Ishikawa (cell line): ENCODE measurements around the gene RRAD.

Source experiments
- EGR1 ChIP-seq: IDR thresholded peaks from 2 replicates; pipeline ENCODE4 v1.6.1; 2012
- EP300 ChIP-seq: IDR thresholded peaks from 2 replicates; pipeline ENCODE4 v1.6.1; 2012; ENCODE audit warnings: borderline replicate concordance
- FOXM1 ChIP-seq: IDR thresholded peaks from 2 replicates; pipeline ENCODE4 v1.6.1; 2012; ENCODE audit warnings: low read depth, borderline replicate concordance
- RAD21 ChIP-seq: IDR thresholded peaks from 2 replicates; pipeline ENCODE4 v1.6.1; 2012; ENCODE audit warnings: low read depth
- TAF1 ChIP-seq: IDR thresholded peaks from 2 replicates; pipeline ENCODE4 v1.6.1; 2012; ENCODE audit warnings: low read depth, mild to moderate bottlenecking
- TCF12 ChIP-seq: IDR thresholded peaks from 2 replicates; pipeline ENCODE4 v1.6.1; 2012; ENCODE audit warnings: low read depth
- ZBTB7A ChIP-seq: IDR thresholded peaks from 2 replicates; pipeline ENCODE4 v1.6.1; 2012; ENCODE audit warnings: low read depth

- TF ChIP-seq FOXM1 (no peak), TCF12 (no peak), EGR1 (no peak), EP300 (no peak), ZBTB7A (no peak), TAF1 (no peak), RAD21 (no peak)
Observed at GRCh38 chr16:66895689-66895979, 29.7 kb downstream of the RRAD start.
